T-helper 2 cell treated with Interferon-gamma antibody and Interleukin-4, amounts not matched to agents 5 μg/mL and 100 μg/mL, for 36 hours (primary cell): ENCODE measurements around the gene NKX2-4.
"Not testable (repeated sequence)": the region's sequence is repeated elsewhere in the genome, so short reads cannot be mapped to it uniquely, and the experiment has no call there.

Experiments
- DNase-seq: peaks from one replicate; pipeline ENCODE4 v3.0.0; 2021; ENCODE audit warnings: low spot score
- H3K27ac Mint-ChIP-seq: one replicate; pipeline ENCODE4 v1.8.0; 2021; ENCODE audit warnings: mild to moderate bottlenecking, mixed read lengths
- H3K27me3 Mint-ChIP-seq: one replicate; pipeline ENCODE4 v1.8.0; 2021; ENCODE audit warnings: low read depth, mixed read lengths
- H3K36me3 Mint-ChIP-seq: one replicate; pipeline ENCODE4 v1.8.0; 2021; ENCODE audit warnings: low read depth, mixed read lengths
- H3K4me1 Mint-ChIP-seq: one replicate; pipeline ENCODE4 v1.8.0; 2021; ENCODE audit warnings: low read depth, mixed read lengths
- H3K4me3 Mint-ChIP-seq: one replicate; pipeline ENCODE4 v1.8.0; 2022; ENCODE audit warnings: mild to moderate bottlenecking, moderate library complexity, mixed read lengths
- H3K9me3 Mint-ChIP-seq: one replicate; pipeline ENCODE4 v1.8.0; 2021; ENCODE audit warnings: mixed read lengths

The NKX2-4 gene

GRCh38 chr20:21397341-21398108 lies at the start of gene NKX2-4:
TSS of gene NKX2-4 (minus strand) at chr20:21397526. CDS start at chr20:21397399, 127 bp downstream.
- H3K27ac Mint-ChIP-seq, result peak within 1 kb of the TSS; percentile 80

GRCh38 chr20:21437816-21438215 lies 40.5 kb upstream of the NKX2-4 start:
- Mint-ChIP-seq H3K27ac (no peak overlapping the region), H3K4me1 (no peaks in the 10 kb centered on the region), H3K36me3 (no peaks in the 10 kb centered on the region), H3K27me3 (peaks cover 18% of the 10 kb centered on the region), H3K4me3 (no peak overlapping the region), H3K9me3 (no peaks in the 10 kb centered on the region)
- no peak for DNase-seq

More at GRCh38 chr20:21397341-21398108, at the start of gene NKX2-4:
- DNase-seq, result no peak
- H3K4me3 Mint-ChIP-seq, result peak within 1 kb of the TSS; percentile 54
- H3K36me3 Mint-ChIP-seq, result no peaks in the 10 kb centered on the region
- H3K4me1 Mint-ChIP-seq, result peaks cover 13% of the 10 kb centered on the region
- no peaks in the 10 kb centered on the region for H3K9me3 Mint-ChIP-seq
- peaks cover 77% of the 10 kb centered on the region for H3K27me3 Mint-ChIP-seq

GRCh38 chr20:21437248-21437647 lies 39.9 kb upstream of the NKX2-4 start:
- Mint-ChIP-seq H3K9me3 (no peaks in the 10 kb centered on the region), H3K27ac (no peak overlapping the region), H3K4me1 (no peaks in the 10 kb centered on the region), H3K4me3 (no peak overlapping the region), H3K27me3 (peaks cover 20% of the 10 kb centered on the region), H3K36me3 (no peaks in the 10 kb centered on the region)
- DNase-seq, result no peak

GRCh38 chr20:21436205-21436604 lies 38.9 kb upstream of the NKX2-4 start:
- Mint-ChIP-seq H3K9me3 (no peaks in the 10 kb centered on the region), H3K27ac (no peak overlapping the region), H3K36me3 (no peaks in the 10 kb centered on the region), H3K4me1 (no peaks in the 10 kb centered on the region), H3K4me3 (no peak overlapping the region), H3K27me3 (peaks cover 19% of the 10 kb centered on the region)
- DNase-seq, result no peak

- H3K4me1 Mint-ChIP-seq, result no peaks in the 10 kb centered on the region
- no peak overlapping the region for H3K27ac Mint-ChIP-seq
- no peaks in the 10 kb centered on the region for H3K36me3 Mint-ChIP-seq
- no peak for DNase-seq
- peaks cover 16% of the 10 kb centered on the region for H3K27me3 Mint-ChIP-seq
- H3K9me3 Mint-ChIP-seq, result no peaks in the 10 kb centered on the region
- no peak overlapping the region for H3K4me3 Mint-ChIP-seq
Observed at GRCh38 chr20:21435576-21435975, 38.2 kb upstream of the NKX2-4 start.

GRCh38 chr20:21433329-21433890 lies 36.1 kb upstream of the NKX2-4 start:
- no peak overlapping the region for H3K4me3 Mint-ChIP-seq
- H3K27ac Mint-ChIP-seq, result no peak overlapping the region
- H3K27me3 Mint-ChIP-seq, result peaks cover 10% of the 10 kb centered on the region
- no peak for DNase-seq
- no peaks in the 10 kb centered on the region for H3K36me3 Mint-ChIP-seq
- no peaks in the 10 kb centered on the region for H3K9me3 Mint-ChIP-seq
- H3K4me1 Mint-ChIP-seq, result no peaks in the 10 kb centered on the region

GRCh38 chr20:21432911-21433310 lies 35.6 kb upstream of the NKX2-4 start:
- Mint-ChIP-seq H3K27ac (no peak overlapping the region), H3K27me3 (peaks cover 13% of the 10 kb centered on the region), H3K36me3 (no peaks in the 10 kb centered on the region), H3K9me3 (no peaks in the 10 kb centered on the region), H3K4me3 (no peak overlapping the region), H3K4me1 (no peaks in the 10 kb centered on the region)
- DNase-seq, result no peak

- peaks cover 9% of the 10 kb centered on the region for H3K27me3 Mint-ChIP-seq
- H3K4me1 Mint-ChIP-seq, result no peaks in the 10 kb centered on the region
- H3K9me3 Mint-ChIP-seq, result peaks cover 12% of the 10 kb centered on the region
- no peak for DNase-seq
- H3K27ac Mint-ChIP-seq, result no peak overlapping the region
- no peaks in the 10 kb centered on the region for H3K36me3 Mint-ChIP-seq
- H3K4me3 Mint-ChIP-seq, result no peak overlapping the region
Observed at GRCh38 chr20:21430020-21430419, 32.7 kb upstream of the NKX2-4 start.

- Mint-ChIP-seq H3K4me1 (no peaks in the 10 kb centered on the region), H3K36me3 (no peaks in the 10 kb centered on the region), H3K27me3 (peaks cover 3% of the 10 kb centered on the region), H3K27ac (no peak overlapping the region), H3K9me3 (peaks cover 27% of the 10 kb centered on the region), H3K4me3 (no peak overlapping the region)
- DNase-seq, result no peak
Observed at GRCh38 chr20:21424846-21425245, 27.5 kb upstream of the NKX2-4 start.

- not testable (repeated sequence) for H3K27ac Mint-ChIP-seq, H3K27me3 Mint-ChIP-seq, H3K4me1 Mint-ChIP-seq, H3K36me3 Mint-ChIP-seq, DNase-seq, H3K4me3 Mint-ChIP-seq
- H3K9me3 Mint-ChIP-seq, result peaks cover 34% of the 10 kb centered on the region
Observed at GRCh38 chr20:21423712-21424111, 26.4 kb upstream of the NKX2-4 start.

- Mint-ChIP-seq H3K4me3 (no peak overlapping the region), H3K4me1 (no peaks in the 10 kb centered on the region), H3K27ac (no peak overlapping the region), H3K9me3 (peaks cover 34% of the 10 kb centered on the region), H3K36me3 (no peaks in the 10 kb centered on the region), H3K27me3 (peaks cover 6% of the 10 kb centered on the region)
- no peak for DNase-seq
Observed at GRCh38 chr20:21421601-21422236, 24.4 kb upstream of the NKX2-4 start.

GRCh38 chr20:21419147-21419546 lies 21.8 kb upstream of the NKX2-4 start:
- H3K4me3 Mint-ChIP-seq, H3K27ac Mint-ChIP-seq, H3K4me1 Mint-ChIP-seq, DNase-seq, H3K36me3 Mint-ChIP-seq: not testable (repeated sequence)
- H3K9me3 Mint-ChIP-seq, result peaks cover 14% of the 10 kb centered on the region
- peaks cover 13% of the 10 kb centered on the region for H3K27me3 Mint-ChIP-seq

GRCh38 chr20:21413996-21414395 lies 16.7 kb upstream of the NKX2-4 start:
- peaks cover 38% of the 10 kb centered on the region for H3K27me3 Mint-ChIP-seq

GRCh38 chr20:21411725-21412124 lies 14.4 kb upstream of the NKX2-4 start:
- Mint-ChIP-seq H3K9me3 (peaks cover 9% of the 10 kb centered on the region), H3K27me3 (peaks cover 33% of the 10 kb centered on the region), H3K27ac (no peak overlapping the region), H3K36me3 (no peaks in the 10 kb centered on the region), H3K4me1 (no peaks in the 10 kb centered on the region), H3K4me3 (no peak overlapping the region)
- no peak for DNase-seq

More at GRCh38 chr20:21413996-21414395, 16.7 kb upstream of the NKX2-4 start:
- not testable (repeated sequence) for H3K36me3 Mint-ChIP-seq, H3K27ac Mint-ChIP-seq, H3K9me3 Mint-ChIP-seq, DNase-seq, H3K4me1 Mint-ChIP-seq, H3K4me3 Mint-ChIP-seq
